K562 (cell line): ENCODE data around the gene ARNT2. TPM values are rescaled to one million over a fixed set of nuclear protein-coding genes. Genes with fewer than 3 reads are reported as not detected.

Source experiments
- ARID2 ChIP-seq: fragments of 450-650 bp; IDR thresholded peaks from 2 replicates; pipeline ENCODE4 v1.6.1; 2017; ENCODE audit warnings: antibody characterized with exemption, mild to moderate bottlenecking
- ATF1 ChIP-seq, 2 experiments: fragments of 450-650 bp in 1 of 2; IDR thresholded peaks; 2 replicates each; pipeline ENCODE4 v1.6.1; 2016; ENCODE audit warnings: missing compliant biosample characterization in 1 of 2, missing genetic modification characterization in 1 of 2
- EGR1 ChIP-seq: fragments of 450-650 bp; conservative IDR thresholded peaks from 2 replicates; pipeline ENCODE4 v1.6.1; 2017; ENCODE audit warnings: mild to moderate bottlenecking
- HDAC3 ChIP-seq: fragments of 450-650 bp; IDR thresholded peaks from 2 replicates; pipeline ENCODE4 v1.6.1; 2018; ENCODE audit warnings: borderline replicate concordance, mild to moderate bottlenecking, moderate library complexity; ENCODE audit not compliant: partially characterized antibody
- HMGN3 ChIP-seq: IDR thresholded peaks from 2 replicates; pipeline ENCODE4 v1.6.1; 2011; ENCODE audit warnings: borderline replicate concordance, low read depth, mild to moderate bottlenecking, mixed read lengths, low read length; ENCODE audit not compliant: insufficient read length; ENCODE audit errors: extremely low read depth
- MEF2D ChIP-seq: conservative IDR thresholded peaks from 2 replicates; pipeline ENCODE4 v1.6.1; 2016; ENCODE audit warnings: low read depth, missing genetic modification characterization, missing compliant biosample characterization
- ZFPM2 ChIP-seq: fragments of 250-450 bp; sonication (Bioruptor Pico); IDR thresholded peaks from 2 replicates; pipeline ENCODE4 v1.5.1; 2022; ENCODE audit warnings: mild to moderate bottlenecking
- ZNF518B ChIP-seq: fragments of 250-450 bp; sonication (Bioruptor Pico); IDR thresholded peaks from 2 replicates; pipeline ENCODE4 v1.5.0; 2021; ENCODE audit warnings: mild to moderate bottlenecking, moderate library complexity
- ZNF764 ChIP-seq: fragments of 250-450 bp; sonication (Bioruptor Pico); IDR thresholded peaks from 2 replicates; pipeline ENCODE4 v1.4.0; 2020; ENCODE audit warnings: low read depth, mild to moderate bottlenecking, moderate library complexity
- polyA plus RNA-seq, 8 experiments: library from polyadenylated mRNA; depleted of rRNA in 4 of 8; stranded (reverse) in 5 of 8; unstranded in 3 of 8; fragments of >200 nt; fragmentation: Nextera tagmentation in 2 of 8; fragmentation: Illumina TruSeq in 1 of 8; extraction: Ambion mirVana in 2 of 8; extraction: Trizol in 1 of 8; gene quantifications; 2 replicates each; pipeline versions ENCODE4 v1.2.1 to v1.2.3, GENCODE V29; 2011 to 2014; ENCODE audit warnings: inconsistent platforms in 1 of 8, missing spikeins in 1 of 8
- total RNA-seq, 7 experiments: library from RNA; depleted of rRNA in 6 of 7; stranded (reverse); fragments of >200 nt in 6 of 7; fragmentation: Illumina TruSeq in 2 of 7; extraction: Trizol in 2 of 7; gene quantifications; 2 replicates each; pipeline versions ENCODE4 v1.2.1 to v1.2.3, GENCODE V29; 2011 to 2021; ENCODE audit warnings: low replicate concordance in 1 of 7
- TF ChIP-seq, protein P1 (sequence below): sonication (generic); formaldehyde crosslinking; IDR thresholded peaks from 2 replicates; pipeline ENCODE4 v1.4.0; 2020; ENCODE audit warnings: mild to moderate bottlenecking, missing genetic modification reagents

ARNT2 gene
- total and polyA plus RNA-seq, 9 of the 15 experiments (the other 6 are each of a cell fraction or from before 2014, with no cell fraction given) = 0.01 TPM; not detected in 8

GRCh38 chr15:80462836-80463512 is 58.8 kb downstream of the ARNT2 start (continued):
- TF ChIP-seq ZNF518B (CRISPR knock-in tag) (no peak), ARID2 (no peak), ATF1 (CRISPR knock-in tag; IDR thresholded peaks at IDR 0.05) (no peak), ATF1 (tag; IDR thresholded peaks at IDR 0.05) (no peak), ZFPM2 (CRISPR knock-in tag) (no peak), HMGN3 (no peak), MEF2D (tag) (no peak), EGR1 (no peak), HDAC3 (no peak), ZNF764 (CRISPR knock-in tag) (no peak)
- TF ChIP-seq, protein P1, sequence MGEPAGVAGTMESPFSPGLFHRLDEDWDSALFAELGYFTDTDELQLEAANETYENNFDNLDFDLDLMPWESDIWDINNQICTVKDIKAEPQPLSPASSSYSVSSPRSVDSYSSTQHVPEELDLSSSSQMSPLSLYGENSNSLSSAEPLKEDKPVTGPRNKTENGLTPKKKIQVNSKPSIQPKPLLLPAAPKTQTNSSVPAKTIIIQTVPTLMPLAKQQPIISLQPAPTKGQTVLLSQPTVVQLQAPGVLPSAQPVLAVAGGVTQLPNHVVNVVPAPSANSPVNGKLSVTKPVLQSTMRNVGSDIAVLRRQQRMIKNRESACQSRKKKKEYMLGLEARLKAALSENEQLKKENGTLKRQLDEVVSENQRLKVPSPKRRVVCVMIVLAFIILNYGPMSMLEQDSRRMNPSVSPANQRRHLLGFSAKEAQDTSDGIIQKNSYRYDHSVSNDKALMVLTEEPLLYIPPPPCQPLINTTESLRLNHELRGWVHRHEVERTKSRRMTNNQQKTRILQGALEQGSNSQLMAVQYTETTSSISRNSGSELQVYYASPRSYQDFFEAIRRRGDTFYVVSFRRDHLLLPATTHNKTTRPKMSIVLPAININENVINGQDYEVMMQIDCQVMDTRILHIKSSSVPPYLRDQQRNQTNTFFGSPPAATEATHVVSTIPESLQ (CRISPR knock-in tag) = no peak
